IMR-90 (cell line): ENCODE measurements around the gene PTCH1. TPM values are rescaled to one million over a fixed set of nuclear protein-coding genes. Genes with fewer than 3 reads are reported as not detected.

ENCODE experiments used
- ATAC-seq: fragments of 200-7000 bp; cut with Tn5 transposase; 2 replicates; pipeline ENCODE4 v1.9.1; 2020; ENCODE audit warnings: low read depth, mild to moderate bottlenecking, moderate library complexity
- BruUV-seq: library from RNA; stranded (reverse); fragments of 400-500 nt; replicated peaks from 2 replicates; lab custom pipeline; 2021; lab: Mats Ljungman, UMichigan
- CTCF ChIA-PET: fragments of 300-600 bp; formaldehyde crosslinking; extraction: SDS; loops from one replicate; lab custom pipeline; 2021; ENCODE audit warnings: antibody characterized with exemption; lab: Yijun Ruan, JAX
- POLR2A ChIA-PET: fragments of 300-600 bp; sonication (Branson Sonifier 250); formaldehyde crosslinking; loops from one replicate; lab custom pipeline; 2022; ENCODE audit warnings: antibody characterized with exemption; ENCODE audit not compliant: unreplicated experiment; lab: Charles Lee
- DNase-seq: peaks from one replicate; pipeline ENCODE4 v3.0.0; 2013
- H2AFZ ChIP-seq: replicated peaks from 2 replicates; pipeline ENCODE3; 2013; ENCODE audit warnings: low read length, mild to moderate bottlenecking; ENCODE audit not compliant: poor library complexity
- H2AK5ac ChIP-seq: 2 replicates; pipeline ENCODE4 v1.6.1; 2013; ENCODE audit warnings: low read depth, low read length, inconsistent platforms
- H2AK9ac ChIP-seq: replicated peaks from 2 replicates; pipeline ENCODE3; 2013; ENCODE audit warnings: mild to moderate bottlenecking, low read depth, low read length, moderate library complexity; ENCODE audit not compliant: poor library complexity
- H2BK120ac ChIP-seq: 2 replicates; pipeline ENCODE4 v1.6.1; 2013; ENCODE audit warnings: low read depth, low read length, inconsistent platforms
- H2BK15ac ChIP-seq: 3 replicates; pipeline ENCODE4 v1.6.1; 2013; ENCODE audit warnings: low read depth, low read length, inconsistent platforms
- H2BK20ac ChIP-seq: 2 replicates; pipeline ENCODE4 v1.6.1; 2013; ENCODE audit warnings: low read depth, mild to moderate bottlenecking, inconsistent platforms, low read length, moderate library complexity
- H2BK5ac ChIP-seq: 2 replicates; pipeline ENCODE4 v1.6.1; 2013; ENCODE audit warnings: mild to moderate bottlenecking, low read depth, low read length, inconsistent platforms; ENCODE audit not compliant: poor library complexity, severe bottlenecking
- H3K14ac ChIP-seq: replicated peaks from 2 replicates; pipeline ENCODE4 v1.6.1; 2013; ENCODE audit warnings: low read depth, low read length, inconsistent platforms
- H3K18ac ChIP-seq: 2 replicates; pipeline ENCODE4 v1.6.1; 2013; ENCODE audit warnings: low read depth, low read length, control low read depth
- H3K23ac ChIP-seq: 2 replicates; pipeline ENCODE4 v1.6.1; 2013; ENCODE audit warnings: low read depth, low read length, inconsistent platforms
- H3K27ac ChIP-seq: 2 replicates; pipeline ENCODE4 v1.5.1; 2013; ENCODE audit warnings: mild to moderate bottlenecking, control low read depth, low read length; ENCODE audit not compliant: insufficient read depth
- H3K27me3 ChIP-seq: 2 replicates; pipeline ENCODE4 v1.6.1; 2013; ENCODE audit warnings: low read length; ENCODE audit not compliant: control insufficient read depth, insufficient read depth
- H3K36me3 ChIP-seq: 2 replicates; pipeline ENCODE4 v1.6.1; 2013; ENCODE audit warnings: low read length, mixed read lengths; ENCODE audit not compliant: control insufficient read depth, insufficient read depth
- H3K4ac ChIP-seq: 2 replicates; pipeline ENCODE4 v1.6.1; 2013; ENCODE audit warnings: low read depth, low read length, inconsistent platforms
- H3K4me1 ChIP-seq: 2 replicates; pipeline ENCODE4 v1.6.1; 2013; ENCODE audit warnings: low read length, mixed read lengths; ENCODE audit not compliant: control insufficient read depth, insufficient read depth
- H3K4me2 ChIP-seq: 2 replicates; pipeline ENCODE4 v1.6.1; 2013; ENCODE audit warnings: low read depth, mild to moderate bottlenecking, control low read depth, low read length, moderate library complexity
- H3K4me3 ChIP-seq: 2 replicates; pipeline ENCODE4 v1.5.1; 2013; ENCODE audit warnings: low read depth, mild to moderate bottlenecking, control low read depth, low read length, moderate library complexity; ENCODE audit not compliant: insufficient read depth
- H3K56ac ChIP-seq: 2 replicates; pipeline ENCODE4 v1.6.1; 2013; ENCODE audit warnings: low read length, inconsistent platforms; ENCODE audit not compliant: insufficient read depth; ENCODE audit errors: extremely low read depth
- H3K79me1 ChIP-seq, 2 experiments: 2 replicates each; pipeline ENCODE4 v1.6.1; 2013; ENCODE audit warnings: low read length in 2 of 2, inconsistent platforms in 1 of 2, low read depth in 1 of 2
- H3K9ac ChIP-seq: 2 replicates; pipeline ENCODE4 v1.6.1; 2013; ENCODE audit warnings: low read depth, low read length, control low read depth
- H3K9me1 ChIP-seq: 2 replicates; pipeline ENCODE4 v1.6.1; 2013; ENCODE audit warnings: low read length, inconsistent platforms; ENCODE audit not compliant: insufficient read depth
- H3K9me3 ChIP-seq: 2 replicates; pipeline ENCODE4 v1.6.1; 2013; ENCODE audit warnings: low read length; ENCODE audit not compliant: control insufficient read depth, insufficient read depth
- H4K20me1 ChIP-seq: 2 replicates; pipeline ENCODE4 v1.6.1; 2013; ENCODE audit warnings: low read length, inconsistent platforms; ENCODE audit not compliant: insufficient read depth
- H4K5ac ChIP-seq: 2 replicates; pipeline ENCODE4 v1.6.1; 2013; ENCODE audit warnings: mild to moderate bottlenecking, low read depth, low read length, control low read depth
- H4K8ac ChIP-seq, 2 experiments: 2 replicates each; pipeline ENCODE4 v1.6.1; 2013; ENCODE audit warnings: low read depth in 2 of 2, low read length in 2 of 2, control low read depth in 1 of 2, inconsistent platforms in 1 of 2
- H4K91ac ChIP-seq: 2 replicates; pipeline ENCODE4 v1.6.1; 2013; ENCODE audit warnings: low read depth, low read length, inconsistent platforms; ENCODE audit not compliant: insufficient read depth
- BHLHE40 ChIP-seq: fragments of 150-350 bp; IDR thresholded peaks from 2 replicates; pipeline ENCODE4 v1.6.1; 2016; ENCODE audit warnings: mild to moderate bottlenecking, low read depth, low read length
- CEBPB ChIP-seq: IDR thresholded peaks from 2 replicates; pipeline ENCODE4 v1.6.1; 2012; ENCODE audit warnings: low read depth, low read length, improper control_type of control experiment
- CHD1 ChIP-seq: IDR thresholded peaks from 2 replicates; pipeline ENCODE4 v1.6.1; 2012; ENCODE audit warnings: low read depth, low read length, improper control_type of control experiment
- ELK1 ChIP-seq: fragments of 150-350 bp; IDR thresholded peaks from 2 replicates; pipeline ENCODE4 v1.6.1; 2016; ENCODE audit warnings: low read depth, mild to moderate bottlenecking, low read length, moderate library complexity, borderline replicate concordance
- FOS ChIP-seq: fragments of 150-350 bp; IDR thresholded peaks from 2 replicates; pipeline ENCODE4 v1.6.1; 2016; ENCODE audit warnings: low read depth, low read length
- MAFK ChIP-seq: IDR thresholded peaks from 2 replicates; pipeline ENCODE4 v1.6.1; 2012; ENCODE audit warnings: low read depth, low read length, improper control_type of control experiment
- MAZ ChIP-seq: IDR thresholded peaks from 2 replicates; pipeline ENCODE4 v1.6.1; 2012; ENCODE audit warnings: low read depth, mild to moderate bottlenecking, low read length, improper control_type of control experiment, moderate library complexity, borderline replicate concordance
- MXI1 ChIP-seq: IDR thresholded peaks from 2 replicates; pipeline ENCODE4 v1.6.1; 2012; ENCODE audit warnings: low read depth, mild to moderate bottlenecking, low read length, moderate library complexity, borderline replicate concordance
- NFE2L2 ChIP-seq: fragments of 150-350 bp; IDR thresholded peaks from 2 replicates; pipeline ENCODE4 v1.6.1; 2016; ENCODE audit warnings: low read depth, mild to moderate bottlenecking, low read length
- POLR2A ChIP-seq: IDR thresholded peaks from 2 replicates; pipeline ENCODE4 v1.6.1; 2012; ENCODE audit warnings: mild to moderate bottlenecking, low read depth, low read length
- RAD21 ChIP-seq: IDR thresholded peaks from 2 replicates; pipeline ENCODE4 v1.6.1; 2012; ENCODE audit warnings: low read length, improper control_type of control experiment
- RCOR1 ChIP-seq: IDR thresholded peaks from 2 replicates; pipeline ENCODE4 v1.6.1; 2012; ENCODE audit warnings: mild to moderate bottlenecking, low read length, improper control_type of control experiment; ENCODE audit not compliant: insufficient replicate concordance
- RFX5 ChIP-seq: IDR thresholded peaks from 2 replicates; pipeline ENCODE4 v1.8.0; 2012; ENCODE audit warnings: low read depth, mild to moderate bottlenecking, low read length, moderate library complexity
- SMC3 ChIP-seq: fragments of 150-350 bp; IDR thresholded peaks from 2 replicates; pipeline ENCODE4 v1.6.1; 2016; ENCODE audit warnings: low read depth, mild to moderate bottlenecking, antibody characterized with exemption, low read length, moderate library complexity
- dilution Hi-C: fragments of 300-500 bp; cut with HindIII; formaldehyde crosslinking; loops from one replicate; pipeline ENCODE4 v1.14.3; 2018; ENCODE audit warnings: low sequenced_read_pairs; ENCODE audit not compliant: unreplicated experiment
- in situ Hi-C: fragments of 300-500 bp; cut with MboI; formaldehyde crosslinking; loops from 3 replicates; pipeline ENCODE4 v1.14.3; 2019; ENCODE audit warnings: low sequenced_read_pairs, inconsistent platforms, mixed read lengths
- intact Hi-C: fragments of 100-400 bp; cut with micrococcal nuclease; formaldehyde crosslinking; loops from 2 replicates; pipeline ENCODE4 v1.10.0; 2022
- polyA plus RNA-seq, 3 experiments: library from polyadenylated mRNA; depleted of rRNA; stranded (reverse); fragments of >200 nt; gene quantifications; 2 replicates each; pipeline ENCODE4 v1.2.3, GENCODE V29; 2012; ENCODE audit warnings: low replicate concordance in 1 of 3
- total RNA-seq: library from RNA; depleted of rRNA; stranded (reverse); fragments of >200 nt; gene quantifications from 2 replicates; pipeline ENCODE4 v1.2.3, GENCODE V29; 2012
- TF ChIP-seq, protein P1 (sequence below): fragments of 150-350 bp; IDR thresholded peaks from 2 replicates; pipeline ENCODE4 v1.6.1; 2017; ENCODE audit warnings: mild to moderate bottlenecking, antibody characterized with exemption, low read length, low read depth
- TF ChIP-seq, protein P2 (sequence below): conservative IDR thresholded peaks from 2 replicates; pipeline ENCODE4 v1.5.1; 2012; ENCODE audit warnings: mild to moderate bottlenecking, low read depth, low read length, improper control_type of control experiment

The PTCH1 gene
- total and polyA plus RNA-seq, 2 of the 4 experiments (the other 2 are of a cell fraction) = 4.1 to 5.0 TPM

- ATAC-seq = no peak
- Histone ChIP-seq H4K8ac (no peak overlapping the region), H3K4me3 (no peak overlapping the region), H3K9me3 (peaks cover 11% of the 10 kb centered on the region), H3K79me1 (no peaks in the 10 kb centered on the region), H3K4ac (no peak overlapping the region), H3K4me1 (peaks cover under 1% of the 10 kb centered on the region), H2AK5ac (no peak overlapping the region), H4K91ac (no peak overlapping the region), H3K27me3 (no peaks in the 10 kb centered on the region), H3K14ac (no peak overlapping the region), H3K23ac (no peak overlapping the region), H2BK5ac (no peak overlapping the region), H2AFZ (no peak overlapping the region), H3K9me1 (no peaks in the 10 kb centered on the region), H3K4me2 (no peak overlapping the region), H3K56ac (no peak overlapping the region), H3K9ac (no peak overlapping the region), H3K27ac (no peak overlapping the region), H2AK9ac (no peak overlapping the region), H2BK20ac (no peak overlapping the region), H2BK120ac (no peak overlapping the region), H2BK15ac (no peak overlapping the region), H4K5ac (no peak overlapping the region), H3K18ac (no peak overlapping the region), H4K20me1 (no peaks in the 10 kb centered on the region), H3K36me3 (no peaks in the 10 kb centered on the region)
- TF ChIP-seq NFE2L2 (no peak), RFX5 (no peak), MAFK (no peak), CHD1 (no peak), RAD21 (no peak), ELK1 (no peak), POLR2A (no peak), BHLHE40 (no peak), RCOR1 (no peak), MAZ (no peak), MXI1 (no peak), CEBPB (no peak), SMC3 (no peak), FOS (no peak)
- TF ChIP-seq, protein P1, sequence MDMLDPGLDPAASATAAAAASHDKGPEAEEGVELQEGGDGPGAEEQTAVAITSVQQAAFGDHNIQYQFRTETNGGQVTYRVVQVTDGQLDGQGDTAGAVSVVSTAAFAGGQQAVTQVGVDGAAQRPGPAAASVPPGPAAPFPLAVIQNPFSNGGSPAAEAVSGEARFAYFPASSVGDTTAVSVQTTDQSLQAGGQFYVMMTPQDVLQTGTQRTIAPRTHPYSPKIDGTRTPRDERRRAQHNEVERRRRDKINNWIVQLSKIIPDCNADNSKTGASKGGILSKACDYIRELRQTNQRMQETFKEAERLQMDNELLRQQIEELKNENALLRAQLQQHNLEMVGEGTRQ = no peak
- TF ChIP-seq, protein P2, sequence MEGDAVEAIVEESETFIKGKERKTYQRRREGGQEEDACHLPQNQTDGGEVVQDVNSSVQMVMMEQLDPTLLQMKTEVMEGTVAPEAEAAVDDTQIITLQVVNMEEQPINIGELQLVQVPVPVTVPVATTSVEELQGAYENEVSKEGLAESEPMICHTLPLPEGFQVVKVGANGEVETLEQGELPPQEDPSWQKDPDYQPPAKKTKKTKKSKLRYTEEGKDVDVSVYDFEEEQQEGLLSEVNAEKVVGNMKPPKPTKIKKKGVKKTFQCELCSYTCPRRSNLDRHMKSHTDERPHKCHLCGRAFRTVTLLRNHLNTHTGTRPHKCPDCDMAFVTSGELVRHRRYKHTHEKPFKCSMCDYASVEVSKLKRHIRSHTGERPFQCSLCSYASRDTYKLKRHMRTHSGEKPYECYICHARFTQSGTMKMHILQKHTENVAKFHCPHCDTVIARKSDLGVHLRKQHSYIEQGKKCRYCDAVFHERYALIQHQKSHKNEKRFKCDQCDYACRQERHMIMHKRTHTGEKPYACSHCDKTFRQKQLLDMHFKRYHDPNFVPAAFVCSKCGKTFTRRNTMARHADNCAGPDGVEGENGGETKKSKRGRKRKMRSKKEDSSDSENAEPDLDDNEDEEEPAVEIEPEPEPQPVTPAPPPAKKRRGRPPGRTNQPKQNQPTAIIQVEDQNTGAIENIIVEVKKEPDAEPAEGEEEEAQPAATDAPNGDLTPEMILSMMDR = no peak
- intact Hi-C loops (no loop called here), dilution Hi-C loops (no loop called here), in situ Hi-C loops (no loop called here)
- POLR2A ChIA-PET = no interaction called here
- CTCF ChIA-PET = no interaction called here
- BruUV-seq = no TSS peak
- DNase-seq = no peak
These were observed 96.3 kb downstream of the PTCH1 start for GRCh38 chr9:95420518-95420917.
